GM19328 (cell line): ENCODE measurements around the gene CHRND.

Source experiments
- ATAC-seq: cut with Tn5 transposase; IDR thresholded peaks from one replicate; pipeline ENCODE4 v1.9.1; 2021; ENCODE audit warnings: mild to moderate bottlenecking, moderate library complexity; ENCODE audit not compliant: unreplicated experiment

CHRND gene

DNA sequence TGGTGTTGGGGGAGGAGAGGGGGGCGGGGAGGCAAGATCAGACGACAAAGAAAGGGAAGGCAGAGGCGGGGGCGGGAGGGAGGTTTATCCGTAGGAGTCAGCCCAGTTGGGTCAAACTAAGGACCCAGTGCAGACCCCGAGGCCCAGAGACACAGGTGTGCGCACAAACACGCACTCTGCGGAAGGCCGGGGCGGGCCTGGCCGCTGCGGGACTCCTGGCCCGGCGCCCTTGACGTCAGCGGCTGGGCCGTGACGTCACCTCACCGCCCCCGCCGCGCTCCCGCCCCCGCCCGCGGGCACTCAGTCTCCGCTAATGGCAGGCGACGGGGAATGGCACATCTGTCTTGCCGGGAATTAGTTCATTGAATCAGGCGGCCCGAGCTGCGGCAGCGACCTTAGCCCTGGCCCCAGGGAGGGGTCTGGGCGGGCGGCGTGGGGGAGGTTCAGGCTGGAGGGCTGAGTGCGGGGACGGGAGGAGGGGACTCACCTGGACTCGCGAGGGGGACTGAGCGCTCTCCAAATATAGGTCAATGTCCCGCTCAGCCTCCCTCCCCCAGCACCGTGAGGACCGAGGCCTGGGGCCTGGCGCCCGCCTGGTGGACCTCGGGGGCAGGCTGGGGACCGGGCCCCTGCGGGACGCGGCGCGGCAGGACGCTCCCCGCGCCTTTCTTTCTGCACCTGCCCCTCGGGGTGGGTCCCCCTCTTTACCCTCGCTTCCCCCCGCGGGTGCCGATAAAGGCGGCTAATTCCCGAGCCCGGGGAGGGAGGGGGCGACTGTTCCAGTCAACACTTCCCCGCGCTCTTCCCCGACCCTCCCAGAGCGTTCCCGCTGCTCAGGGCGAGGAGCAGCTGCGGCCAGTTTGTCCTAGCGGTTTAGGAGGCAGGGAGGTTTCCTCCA, 22.8 kb upstream of the CHRND start:
- no peak for ATAC-seq

DNA sequence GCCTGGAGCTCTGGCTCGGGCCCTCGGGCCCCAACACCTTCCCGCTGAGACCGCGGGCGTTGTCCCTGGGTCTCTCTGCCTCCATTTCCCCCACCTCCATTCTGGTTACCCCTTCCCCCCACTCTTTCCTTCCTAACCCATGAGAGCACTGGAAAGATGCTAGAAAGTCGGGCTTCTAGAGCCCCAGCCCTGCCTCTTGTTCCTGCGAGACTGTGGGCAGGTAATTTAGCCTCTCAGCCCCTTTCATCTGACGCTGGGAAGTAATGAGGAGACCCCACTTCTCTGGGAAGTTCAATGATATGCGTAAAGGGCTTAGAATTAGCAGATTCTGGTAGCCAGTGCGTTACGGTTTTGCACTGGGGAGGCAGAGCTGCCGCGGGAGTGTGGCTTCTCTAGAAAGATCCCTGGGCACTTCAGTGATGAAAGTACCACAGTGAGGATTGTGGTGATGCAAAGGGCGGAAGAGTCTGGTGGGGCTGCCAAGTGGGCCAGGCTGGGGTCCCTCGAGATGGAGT, 22.1 kb upstream of the CHRND start:
- ATAC-seq, result no peak

DNA sequence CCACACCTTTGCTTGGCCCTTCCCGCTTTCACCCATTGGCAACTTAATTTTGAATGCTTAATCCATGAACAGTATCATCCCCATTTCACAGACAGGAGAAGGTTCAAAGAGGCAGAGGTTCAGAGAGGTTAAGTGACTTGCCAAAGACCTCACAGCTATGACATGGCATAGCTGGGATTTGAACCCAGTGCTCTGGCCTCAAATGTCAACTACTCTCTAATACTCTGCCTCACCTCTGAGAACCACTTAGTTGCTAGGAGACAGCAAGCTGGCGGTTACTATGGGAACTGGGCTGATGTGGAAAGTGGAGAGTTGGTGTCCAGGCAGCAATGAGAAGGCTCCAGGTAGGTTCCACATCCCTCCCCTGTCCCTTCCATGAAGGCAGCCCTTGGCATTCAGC, 21.5 kb upstream of the CHRND start:
- no peak for ATAC-seq

DNA sequence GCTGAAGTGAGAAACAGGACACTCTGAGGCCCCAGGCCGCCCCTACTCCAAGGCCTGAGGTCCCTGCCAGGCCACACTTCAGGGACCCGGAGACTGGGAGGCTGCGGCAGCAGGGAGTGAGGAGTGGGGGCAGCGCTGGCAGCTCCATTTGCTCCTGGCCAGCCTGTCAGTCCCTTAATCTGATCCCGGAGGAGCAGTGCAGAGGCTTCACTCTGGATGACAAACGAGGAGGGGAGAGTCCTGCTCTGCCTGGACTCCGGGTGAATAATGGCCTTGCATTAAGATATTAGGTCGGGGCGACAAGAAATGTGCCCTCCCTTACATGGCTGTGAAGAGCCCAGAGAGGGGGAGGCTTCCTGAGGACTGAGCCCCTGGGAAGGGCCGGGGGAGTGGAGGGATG, 20.1 kb upstream of the CHRND start:
- no peak for ATAC-seq

DNA sequence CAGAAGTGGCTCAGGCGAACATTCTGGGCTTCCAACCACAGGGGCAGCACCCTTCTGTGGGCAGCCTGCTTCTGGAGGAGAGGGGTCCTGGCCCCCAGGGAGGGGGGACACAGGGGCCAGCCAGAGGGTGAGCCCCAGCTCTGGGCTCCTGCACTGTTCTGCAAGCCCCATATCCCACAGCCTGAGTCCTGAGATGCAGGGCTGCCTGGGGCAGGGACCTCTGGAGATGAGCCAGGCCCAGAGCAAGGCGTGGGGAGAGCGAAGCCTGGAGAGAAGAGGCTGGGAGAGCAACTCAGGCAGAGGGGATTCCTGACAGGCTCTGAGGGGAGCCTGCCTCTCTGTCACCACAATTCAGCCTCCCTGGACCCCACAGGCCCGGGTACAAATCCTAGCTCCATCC, 19.3 kb upstream of the CHRND start:
- no peak for ATAC-seq

DNA sequence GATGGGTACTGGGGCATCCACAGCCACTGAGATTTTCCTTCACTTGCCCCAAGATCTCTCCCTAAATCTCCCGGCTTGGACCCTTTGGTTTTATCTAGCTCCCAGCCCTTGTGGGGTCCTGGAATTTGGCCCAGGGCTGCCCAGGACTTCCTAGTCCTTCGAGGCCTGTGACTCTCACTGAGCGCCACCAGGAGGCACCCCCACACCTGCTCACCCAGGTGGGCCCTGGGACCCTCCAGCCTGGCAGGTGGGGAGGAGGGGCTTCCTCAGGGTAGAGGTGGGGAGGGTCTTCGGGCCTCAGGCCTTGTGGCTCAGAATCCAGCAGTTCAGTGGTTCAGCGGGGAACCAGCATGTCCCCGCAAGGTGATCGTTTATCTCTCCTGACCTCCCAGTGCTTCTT, 17.7 kb upstream of the CHRND start:
- ATAC-seq, result no peak

DNA sequence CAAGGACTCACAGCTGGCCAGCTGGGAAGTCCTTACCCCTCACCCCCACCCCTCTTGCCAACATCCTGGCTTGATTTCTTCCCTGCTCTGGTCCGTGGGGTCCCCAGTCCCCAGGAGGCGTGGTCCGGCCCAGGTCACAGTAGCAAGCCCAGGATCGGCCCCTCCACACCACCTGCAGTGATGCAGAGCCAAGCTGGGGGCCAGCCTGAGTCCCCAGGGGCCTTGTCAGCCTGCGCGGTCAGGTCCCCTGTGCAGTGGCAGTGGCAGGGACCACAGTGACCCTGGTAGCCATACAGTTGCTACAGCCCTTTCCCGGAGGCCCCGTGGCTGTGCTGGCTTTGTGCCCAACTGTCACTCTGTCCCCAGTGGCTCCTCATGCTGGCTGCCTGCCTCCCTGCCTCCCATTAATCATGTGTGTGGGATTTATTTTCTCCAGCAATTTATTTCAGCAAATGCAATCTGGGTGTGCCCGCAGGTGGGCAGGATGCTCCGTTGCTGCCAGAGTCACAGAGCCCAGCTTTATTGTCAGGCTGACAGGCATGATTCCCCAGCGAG, 14.5 kb upstream of the CHRND start:
- no peak for ATAC-seq

DNA sequence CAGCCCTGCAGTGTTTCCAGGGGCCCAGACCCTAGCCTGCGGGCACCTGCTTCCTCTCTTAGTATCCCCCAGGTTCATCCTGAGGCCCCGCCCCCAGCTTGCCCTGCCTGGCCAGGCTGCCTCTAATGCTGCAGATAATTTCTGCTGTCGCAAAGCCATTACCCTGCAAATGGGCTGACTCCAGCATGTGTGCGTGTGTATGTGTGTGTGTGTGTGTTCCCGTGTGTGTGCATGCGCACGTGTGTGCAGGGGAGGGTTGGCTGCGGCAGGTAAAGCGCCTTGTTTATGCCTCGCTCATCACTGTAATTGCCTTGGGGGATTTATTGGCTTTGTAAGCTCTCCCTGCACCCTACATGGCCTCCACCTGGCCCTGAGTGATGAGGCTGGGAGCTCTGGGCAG, 13.4 kb upstream of the CHRND start:
- ATAC-seq, result no peak

DNA sequence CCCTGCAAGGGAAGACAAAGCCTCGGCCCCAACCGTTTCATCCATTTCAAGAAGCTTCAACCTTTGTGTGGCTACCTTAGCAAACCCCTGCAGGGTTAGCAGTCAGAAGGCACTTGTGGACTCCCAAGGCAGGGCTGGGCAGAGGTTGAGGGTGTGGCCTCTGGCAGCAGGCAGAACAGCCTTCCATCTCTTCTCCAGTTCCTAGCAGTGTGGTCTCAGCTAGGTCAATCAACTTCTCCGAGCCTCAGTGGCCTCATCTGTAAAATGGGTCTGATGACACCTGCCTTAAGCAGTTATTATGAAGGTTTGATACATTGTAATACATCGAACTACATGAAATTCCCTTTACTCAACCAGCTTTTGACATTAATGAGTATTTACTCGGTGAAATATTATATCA, 12.6 kb upstream of the CHRND start:
- no peak for ATAC-seq

DNA sequence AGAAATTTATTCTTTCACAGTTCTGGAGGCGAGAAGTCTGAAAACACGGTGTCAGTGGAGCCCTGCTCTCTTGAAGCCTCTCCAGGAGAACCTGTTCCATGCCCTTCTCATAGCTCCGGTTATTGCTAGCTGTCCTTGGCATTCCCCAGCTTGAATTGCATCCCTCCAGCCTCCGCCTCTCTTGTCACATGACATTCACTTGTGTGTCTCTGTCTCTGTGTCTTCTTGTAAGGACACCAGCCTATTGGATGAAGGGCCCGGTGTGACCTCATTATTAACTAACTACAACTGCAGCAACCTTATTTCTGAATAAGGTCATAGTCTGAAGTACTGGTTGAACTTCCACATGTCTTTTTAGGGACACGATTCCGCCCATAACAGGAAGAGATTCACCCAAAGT, 10.3 kb upstream of the CHRND start:
- no peak for ATAC-seq

DNA sequence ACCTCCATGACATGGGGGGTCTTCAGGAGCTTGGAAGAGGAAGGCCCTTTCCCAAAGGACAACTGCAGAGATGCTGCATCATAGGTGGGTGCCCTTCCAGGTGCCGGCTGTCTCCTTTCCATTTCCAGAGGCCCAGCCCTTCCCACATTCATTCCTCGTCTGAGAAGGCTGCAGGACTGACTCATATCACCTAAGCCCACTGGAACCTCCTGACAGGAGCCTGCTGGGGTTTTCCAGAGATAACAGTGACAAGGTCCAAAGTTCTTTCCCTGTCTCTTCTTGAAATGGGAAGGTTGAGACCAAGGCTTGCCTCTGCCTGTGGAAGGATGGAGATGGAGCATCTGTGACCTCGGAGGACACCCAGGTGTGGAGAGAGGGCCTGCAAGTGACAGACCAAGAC, 9.4 kb upstream of the CHRND start:
- no peak for ATAC-seq

DNA sequence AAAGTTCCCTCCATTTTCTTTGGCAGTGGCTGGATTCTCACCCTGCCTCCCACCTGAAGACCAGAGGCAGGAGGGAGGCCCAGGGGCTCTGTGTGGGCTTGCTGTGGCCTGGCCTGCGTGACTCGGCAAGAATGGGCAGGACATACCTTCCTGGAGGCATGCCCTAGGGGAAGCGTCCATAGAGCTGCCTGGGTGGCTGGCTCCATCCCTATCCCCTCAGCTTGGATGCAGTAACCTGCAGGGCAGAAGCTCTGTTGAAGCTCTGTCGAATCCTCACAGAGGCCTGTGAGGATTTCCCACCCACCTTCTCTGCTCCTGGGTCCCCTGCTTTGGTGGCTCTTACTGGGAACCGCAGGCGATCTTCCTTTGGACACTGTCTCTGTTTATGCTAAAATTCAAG, 7.1 kb upstream of the CHRND start:
- ATAC-seq, result no peak

DNA sequence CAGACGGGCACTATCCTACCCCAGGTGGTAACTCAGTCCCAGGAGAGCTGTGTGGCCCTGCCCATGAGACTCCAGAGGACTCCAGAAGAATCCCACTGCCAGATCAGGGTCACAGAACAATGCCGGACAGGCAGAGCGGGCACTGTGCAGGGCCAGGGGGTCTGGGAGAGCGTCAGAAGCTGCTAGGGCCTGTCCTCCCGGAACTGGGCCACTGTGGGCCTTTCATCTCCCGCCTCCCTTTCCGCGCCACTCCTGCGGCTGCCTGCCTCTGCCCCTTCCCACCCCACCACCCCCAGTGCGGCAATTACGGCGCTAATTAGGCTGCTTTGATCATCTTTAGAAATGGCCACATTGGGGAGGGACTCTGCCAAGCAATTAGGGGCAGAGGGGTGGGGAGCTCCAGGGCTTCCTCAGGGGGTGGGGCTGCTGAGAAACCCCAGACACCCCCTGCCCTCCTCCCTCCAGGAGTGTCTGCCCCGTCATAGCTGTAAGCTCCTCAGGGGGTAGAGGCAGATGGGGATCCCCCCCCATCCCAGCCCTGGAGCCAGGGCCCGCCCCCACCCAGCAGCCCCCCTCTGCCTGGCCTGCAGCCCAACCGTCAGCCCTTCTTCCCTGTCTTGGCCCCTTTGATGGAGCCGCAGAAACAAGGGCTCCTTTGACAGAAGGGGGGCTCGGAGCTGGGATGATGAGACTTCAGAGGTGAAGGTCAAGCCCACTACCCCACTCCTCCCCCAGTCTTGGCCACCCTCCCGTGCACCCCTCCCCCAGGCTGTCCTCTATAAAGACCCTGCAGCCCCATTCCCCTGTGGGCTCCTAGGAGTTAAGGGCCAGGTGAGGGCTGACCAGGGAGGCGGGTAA, 6.2 kb upstream of the CHRND start, which contains the start of gene PRSS56:
Gene PRSS56, plus strand, starts transcription at position 808 of the 858 bp plus-strand sequence. CDS start 211 bp downstream, outside the sequence.
- no peak for ATAC-seq

DNA sequence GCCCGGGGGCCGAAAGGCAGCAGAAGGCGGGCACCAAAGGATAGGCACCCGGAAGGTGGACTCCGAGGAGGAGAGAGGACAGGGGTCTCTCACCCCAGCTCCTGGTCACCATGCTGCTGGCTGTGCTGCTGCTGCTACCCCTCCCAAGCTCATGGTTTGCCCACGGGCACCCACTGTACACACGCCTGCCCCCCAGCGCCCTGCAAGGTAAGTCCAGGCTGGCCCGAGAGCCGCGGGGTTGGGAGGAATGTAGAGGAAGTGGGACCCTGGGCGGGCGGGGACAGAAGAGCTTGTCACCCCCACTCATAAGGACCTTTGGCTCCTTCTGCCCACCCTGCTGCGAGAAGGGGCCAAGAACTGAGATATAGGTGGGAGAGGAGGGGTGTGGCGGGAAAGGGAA, 5.5 kb upstream of the CHRND start:
- no peak for ATAC-seq

DNA sequence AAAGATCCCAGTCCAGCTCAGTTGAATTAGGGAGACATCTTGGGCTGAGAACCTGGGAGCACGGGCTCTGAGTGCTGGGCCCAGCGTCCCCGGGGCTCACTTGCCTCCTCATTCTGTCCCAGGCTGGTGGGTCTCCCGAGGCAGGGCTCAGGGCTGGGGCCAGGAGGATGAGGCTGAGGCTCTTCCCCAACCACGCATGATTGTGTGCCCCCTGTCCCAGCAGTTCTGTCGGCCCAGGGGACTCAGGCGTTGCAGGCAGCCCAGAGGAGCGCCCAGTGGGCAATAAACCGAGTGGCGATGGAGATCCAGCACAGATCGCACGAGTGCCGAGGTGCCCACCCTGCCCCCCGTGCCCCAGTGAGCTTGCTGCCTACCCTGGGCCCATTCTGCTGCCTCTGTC, 4.9 kb upstream of the CHRND start:
- ATAC-seq, result no peak

DNA sequence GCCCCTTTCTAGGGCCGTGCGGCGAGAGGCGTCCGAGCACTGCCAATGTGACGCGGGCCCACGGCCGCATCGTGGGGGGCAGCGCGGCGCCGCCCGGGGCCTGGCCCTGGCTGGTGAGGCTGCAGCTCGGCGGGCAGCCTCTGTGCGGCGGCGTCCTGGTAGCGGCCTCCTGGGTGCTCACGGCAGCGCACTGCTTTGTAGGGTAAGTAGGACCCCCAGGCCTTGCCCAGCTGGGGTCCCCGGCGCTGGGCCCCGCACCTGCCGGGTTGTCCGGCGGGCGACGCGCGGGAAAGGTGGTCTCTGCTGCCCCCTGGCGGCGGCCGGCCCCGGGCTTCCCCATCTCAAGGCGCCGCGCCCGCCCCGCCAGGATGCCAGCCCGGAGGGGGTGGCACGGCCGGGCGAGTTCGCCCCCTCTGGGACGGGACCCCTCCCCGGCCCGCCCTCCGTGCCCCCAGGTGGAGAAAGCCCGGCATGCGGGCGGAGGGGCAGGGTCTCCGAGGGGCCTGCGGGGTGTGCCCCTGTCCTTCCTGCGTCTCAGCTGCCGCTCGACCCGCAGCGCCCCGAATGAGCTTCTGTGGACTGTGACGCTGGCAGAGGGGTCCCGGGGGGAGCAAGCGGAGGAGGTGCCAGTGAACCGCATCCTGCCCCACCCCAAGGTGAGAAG, 3.9 kb upstream of the CHRND start:
- no peak for ATAC-seq

DNA sequence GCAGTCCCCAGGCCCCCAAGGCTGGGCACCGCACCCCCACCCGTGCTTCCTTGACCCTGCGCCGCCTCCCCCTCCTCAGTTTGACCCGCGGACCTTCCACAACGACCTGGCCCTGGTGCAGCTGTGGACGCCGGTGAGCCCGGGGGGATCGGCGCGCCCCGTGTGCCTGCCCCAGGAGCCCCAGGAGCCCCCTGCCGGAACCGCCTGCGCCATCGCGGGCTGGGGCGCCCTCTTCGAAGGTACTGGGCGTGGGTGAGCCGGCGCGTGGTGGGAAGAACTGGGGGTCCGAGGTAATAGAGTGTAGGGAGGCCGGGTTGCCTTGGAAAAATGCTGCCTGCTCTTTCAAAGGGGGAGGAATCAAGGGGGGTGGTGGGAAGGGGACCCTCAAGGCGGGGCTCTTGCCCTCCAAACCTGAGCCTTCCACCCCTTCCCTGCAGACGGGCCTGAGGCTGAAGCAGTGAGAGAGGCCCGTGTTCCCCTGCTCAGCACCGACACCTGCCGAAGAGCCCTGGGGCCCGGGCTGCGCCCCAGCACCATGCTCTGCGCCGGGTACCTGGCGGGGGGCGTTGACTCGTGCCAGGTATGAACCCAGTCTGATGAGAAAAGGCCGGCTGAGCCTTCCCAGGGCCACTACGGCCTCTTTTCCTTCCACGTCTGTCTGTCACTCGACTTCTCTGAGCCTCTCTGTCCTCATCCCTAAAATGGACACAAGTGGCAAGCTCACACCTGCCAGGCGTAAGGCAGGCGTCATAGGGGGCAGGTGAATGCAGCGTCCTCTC, 3.1 kb upstream of the CHRND start:
- no peak for ATAC-seq

DNA sequence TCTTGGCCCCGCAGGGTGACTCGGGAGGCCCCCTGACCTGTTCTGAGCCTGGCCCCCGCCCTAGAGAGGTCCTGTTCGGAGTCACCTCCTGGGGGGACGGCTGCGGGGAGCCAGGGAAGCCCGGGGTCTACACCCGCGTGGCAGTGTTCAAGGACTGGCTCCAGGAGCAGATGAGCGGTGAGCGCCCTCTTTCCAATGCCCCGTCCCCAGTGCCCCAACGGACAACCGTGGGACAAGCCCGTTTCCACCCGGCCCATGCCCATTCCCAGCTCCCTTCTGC, 2.6 kb upstream of the CHRND start:
- no peak for ATAC-seq

DNA sequence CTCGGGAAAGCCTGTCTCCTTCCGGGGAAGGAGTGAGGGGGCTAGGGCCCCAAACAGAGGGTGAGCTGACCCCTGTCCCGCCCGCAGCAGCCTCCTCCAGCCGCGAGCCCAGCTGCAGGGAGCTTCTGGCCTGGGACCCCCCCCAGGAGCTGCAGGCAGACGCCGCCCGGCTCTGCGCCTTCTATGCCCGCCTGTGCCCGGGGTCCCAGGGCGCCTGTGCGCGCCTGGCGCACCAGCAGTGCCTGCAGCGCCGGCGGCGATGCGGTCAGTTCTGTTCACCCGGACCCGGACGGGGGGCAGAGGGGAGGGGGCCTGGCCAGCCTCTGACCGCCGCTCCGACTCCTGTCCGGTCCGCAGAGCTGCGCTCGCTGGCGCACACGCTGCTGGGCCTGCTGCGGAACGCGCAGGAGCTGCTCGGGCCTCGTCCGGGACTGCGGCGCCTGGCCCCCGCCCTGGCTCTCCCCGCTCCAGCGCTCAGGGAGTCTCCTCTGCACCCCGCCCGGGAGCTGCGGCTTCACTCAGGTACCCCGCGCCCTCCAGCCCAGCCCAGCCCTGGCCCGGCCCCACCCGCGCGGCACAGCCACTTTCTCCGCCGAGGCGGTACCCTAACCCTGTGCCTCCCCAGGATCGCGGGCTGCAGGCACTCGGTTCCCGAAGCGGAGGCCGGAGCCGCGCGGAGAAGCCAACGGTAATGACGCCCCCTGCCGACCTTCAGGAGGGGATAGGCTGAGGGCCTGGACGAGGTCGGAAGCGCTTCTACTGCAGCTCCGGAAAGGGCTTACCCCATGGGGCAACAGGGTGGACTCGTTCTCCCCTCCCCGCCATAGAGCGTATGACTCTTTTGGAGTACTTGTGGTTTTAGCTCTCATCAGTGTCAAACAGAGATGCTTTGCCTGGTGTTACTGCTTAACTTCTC, 2.0 kb upstream of the CHRND start:
- no peak for ATAC-seq
